ENCODE results near the gene TMEM271.

The TMEM271 gene

GRCh38 chr4:581181-581580 lies 5.1 kb upstream of the TMEM271 start:
- DNase-seq (ENCODE audit: low read depth in 2 of 2) = no peak

GRCh38 chr4:579543-580175 lies 3.6 kb upstream of the TMEM271 start:
- no peak for DNase-seq (ENCODE audit: low read depth in 2 of 2)

- no peak for DNase-seq (ENCODE audit: low read depth in 2 of 2)
Measured at GRCh38 chr4:578451-579443, 2.7 kb upstream of the TMEM271 start.

GRCh38 chr4:577499-578450 lies 1.7 kb upstream of the TMEM271 start:
- DNase-seq (ENCODE audit: low read depth in 2 of 2) = peak; percentile 2 to 6

GRCh38 chr4:576991-577498 lies 950 bp upstream of the TMEM271 start:
- DNase-seq (ENCODE audit: low read depth in 2 of 2) = no peak

- peak; percentile 11 to 14 for DNase-seq (ENCODE audit: low read depth in 2 of 2)
Measured at GRCh38 chr4:575281-576141, 584 bp downstream of the TMEM271 start.

- DNase-seq (ENCODE audit: low read depth in 2 of 2) = no peak
Measured at GRCh38 chr4:574346-575161, 1.5 kb downstream of the TMEM271 start.

- DNase-seq (ENCODE audit: low read depth in 2 of 2) = no peak
Measured at GRCh38 chr4:573122-573892, 2.8 kb downstream of the TMEM271 start.

- no peak for DNase-seq (ENCODE audit: low read depth in 2 of 2)
Measured at GRCh38 chr4:572594-572993, 3.5 kb downstream of the TMEM271 start.

- no peak for DNase-seq (ENCODE audit: low read depth in 2 of 2)
Measured at GRCh38 chr4:571838-572572, 4.1 kb downstream of the TMEM271 start.

GRCh38 chr4:570754-571153 lies 5.3 kb downstream of the TMEM271 start:
- DNase-seq (ENCODE audit: low read depth in 2 of 2) = no peak

GRCh38 chr4:569958-570667 lies 6.0 kb downstream of the TMEM271 start:
- DNase-seq (ENCODE audit: low read depth in 2 of 2) = no peak

- DNase-seq (ENCODE audit: low read depth in 2 of 2) = no peak
Measured at GRCh38 chr4:568962-569361, 7.1 kb downstream of the TMEM271 start.

- no peak for DNase-seq (ENCODE audit: low read depth in 2 of 2)
Measured at GRCh38 chr4:568351-568652, 7.8 kb downstream of the TMEM271 start.

- no peak for DNase-seq (ENCODE audit: low read depth in 2 of 2)
Measured at GRCh38 chr4:567457-568350, 8.4 kb downstream of the TMEM271 start.

GRCh38 chr4:566508-567295 lies 9.4 kb downstream of the TMEM271 start:
- no peak for DNase-seq (ENCODE audit: low read depth in 2 of 2)

Measured in fibroblast of skin of left quadriceps (primary cell).